HG03064 (cell line): ENCODE data around the gene RBPJ.
"Not testable (repeated sequence)": the region's sequence is repeated elsewhere in the genome, so short reads cannot be mapped to it uniquely, and the experiment has no call there.

Experiments used
- ATAC-seq: cut with Tn5 transposase; IDR thresholded peaks from one replicate; pipeline ENCODE4 v1.9.1; 2021; ENCODE audit warnings: low read depth; ENCODE audit not compliant: unreplicated experiment

The RBPJ gene

GRCh38 chr4:26331380-26331950, 10.7 kb downstream of the RBPJ start:
- no peak for ATAC-seq

- no peak for ATAC-seq
These were observed 13.6 kb downstream of the RBPJ start for GRCh38 chr4:26334366-26334765.

GRCh38 chr4:26337612-26338011, 16.8 kb downstream of the RBPJ start:
- ATAC-seq = no peak

GRCh38 chr4:26342328-26343037, 21.7 kb downstream of the RBPJ start:
- ATAC-seq = no peak

DNA sequence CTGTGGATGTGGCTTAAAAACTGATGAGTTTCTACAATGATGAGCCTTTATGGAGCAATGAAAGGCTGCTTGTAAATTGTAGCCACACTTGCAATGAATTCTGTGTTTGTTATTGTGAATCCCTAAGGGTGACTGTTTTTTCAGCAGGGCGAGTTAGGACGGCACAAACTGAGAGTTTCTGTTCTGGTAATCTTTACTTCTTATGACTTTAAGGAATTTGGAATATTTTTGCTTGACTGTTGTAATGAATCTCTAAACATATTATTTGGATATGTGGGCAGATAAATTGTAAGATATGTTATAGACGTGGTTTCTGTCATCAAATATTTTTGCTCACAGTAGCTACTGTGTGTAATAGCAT, 22.2 kb downstream of the RBPJ start:
- no peak for ATAC-seq

GRCh38 chr4:26344901-26345564, 24.2 kb downstream of the RBPJ start:
- no peak for ATAC-seq

DNA sequence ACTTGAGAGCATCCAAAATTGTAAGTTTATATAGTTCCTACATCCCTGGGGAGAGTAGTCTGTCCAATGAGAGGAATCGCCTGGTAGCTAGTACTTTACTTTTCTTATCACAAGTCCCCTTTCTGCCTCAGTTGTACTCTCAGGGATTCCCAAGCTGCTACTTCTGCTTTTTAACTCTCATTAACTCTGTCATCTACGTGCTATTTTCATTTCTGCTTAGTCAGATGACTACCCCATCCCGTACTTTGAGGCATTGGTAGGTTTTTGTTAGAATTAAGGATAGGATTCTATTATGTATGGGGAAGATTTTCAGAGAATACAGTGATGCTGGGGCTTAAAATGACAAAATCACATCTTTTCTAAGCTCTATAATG, 24.7 kb downstream of the RBPJ start:
- no peak for ATAC-seq

DNA sequence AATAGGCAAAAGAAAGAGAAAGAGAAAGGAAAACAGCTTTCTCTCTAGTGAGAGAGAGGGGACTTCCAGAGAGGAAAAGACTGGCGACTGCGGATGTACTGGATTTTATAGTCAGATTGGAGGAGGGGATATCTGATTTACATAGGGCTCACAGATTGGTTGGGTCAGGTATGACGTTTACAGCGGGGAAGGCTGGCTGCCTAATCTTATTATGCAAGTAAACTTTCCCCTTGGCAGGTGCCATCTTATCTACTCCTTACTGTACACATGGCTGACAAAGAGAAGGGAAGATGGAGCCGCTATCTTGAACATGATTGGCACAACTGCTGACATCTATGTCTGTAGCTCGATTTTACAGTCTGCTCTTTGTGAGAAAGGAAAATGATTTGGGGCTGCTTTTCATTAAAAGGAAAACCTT, 25.4 kb downstream of the RBPJ start:
- ATAC-seq = no peak

DNA sequence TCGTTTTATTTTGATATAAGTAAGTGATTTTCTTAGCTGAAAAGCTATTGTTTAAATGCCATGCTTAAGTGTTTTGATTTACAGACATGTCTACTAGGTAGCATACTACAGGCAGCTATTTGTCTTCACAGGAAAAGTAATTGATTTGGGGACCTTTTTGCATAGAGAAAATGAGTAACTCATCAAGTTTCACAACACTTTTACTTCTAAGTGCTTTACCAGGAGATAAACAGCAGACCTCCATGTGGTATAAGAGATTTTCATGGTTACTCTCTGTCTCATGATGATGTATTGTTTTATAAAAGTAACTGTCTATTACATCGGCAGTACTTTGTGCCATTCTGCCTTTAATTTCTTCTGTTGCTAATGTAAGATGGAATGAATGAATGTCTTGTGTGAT, 28.7 kb downstream of the RBPJ start:
- no peak for ATAC-seq

GRCh38 chr4:26351685-26352084, 30.9 kb downstream of the RBPJ start:
- no peak for ATAC-seq

DNA sequence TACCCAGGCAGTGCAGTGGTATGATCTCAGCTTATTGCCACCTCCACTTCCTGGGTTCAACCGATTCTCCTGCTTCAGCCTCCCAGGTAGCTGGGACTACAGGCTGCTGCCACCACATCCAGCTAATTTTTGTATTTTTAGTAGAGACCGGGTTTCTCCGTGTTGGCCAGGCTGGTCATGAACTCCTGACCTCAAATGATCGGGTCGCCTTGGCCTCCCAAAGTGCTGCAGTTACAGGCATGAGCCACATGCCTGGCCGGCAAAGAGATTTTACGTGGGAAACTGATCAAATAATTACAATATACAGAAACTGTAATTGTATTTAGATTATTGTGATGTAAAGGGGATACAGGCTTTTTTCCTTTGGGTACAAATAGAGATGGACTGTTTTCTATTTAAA, 33.7 kb downstream of the RBPJ start:
- ATAC-seq = no peak

DNA sequence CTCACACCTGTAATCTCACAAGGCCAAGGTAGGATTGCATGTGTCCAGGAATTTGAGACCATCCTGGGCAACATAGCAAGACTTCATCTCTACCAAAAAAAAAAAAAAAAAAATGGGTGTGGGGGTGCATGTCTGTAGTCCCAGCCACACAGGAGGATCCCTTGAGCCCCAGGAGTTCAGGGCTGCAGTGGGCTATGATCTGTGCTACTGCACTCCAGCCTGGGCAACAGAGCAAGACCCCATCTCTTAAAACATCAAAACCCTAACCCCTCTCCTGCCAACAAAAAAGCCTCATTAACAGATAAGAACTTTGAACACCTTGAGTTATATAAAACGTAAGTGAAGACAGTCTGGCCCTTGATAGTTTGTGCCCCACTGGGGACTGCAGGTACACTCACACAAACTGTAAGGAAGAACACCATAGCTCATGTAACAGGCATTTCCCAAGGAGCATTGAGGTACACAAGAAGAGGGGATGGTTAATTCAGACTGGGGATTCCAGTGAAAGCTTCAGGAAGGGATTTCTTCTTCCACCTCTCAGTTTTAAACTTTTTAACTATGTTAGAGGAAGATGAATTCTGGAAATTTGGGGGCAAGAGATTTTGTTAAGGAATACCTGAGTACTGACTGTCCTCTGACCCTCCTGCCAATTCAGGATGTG, 34.7 kb downstream of the RBPJ start:
- ATAC-seq = no peak

DNA sequence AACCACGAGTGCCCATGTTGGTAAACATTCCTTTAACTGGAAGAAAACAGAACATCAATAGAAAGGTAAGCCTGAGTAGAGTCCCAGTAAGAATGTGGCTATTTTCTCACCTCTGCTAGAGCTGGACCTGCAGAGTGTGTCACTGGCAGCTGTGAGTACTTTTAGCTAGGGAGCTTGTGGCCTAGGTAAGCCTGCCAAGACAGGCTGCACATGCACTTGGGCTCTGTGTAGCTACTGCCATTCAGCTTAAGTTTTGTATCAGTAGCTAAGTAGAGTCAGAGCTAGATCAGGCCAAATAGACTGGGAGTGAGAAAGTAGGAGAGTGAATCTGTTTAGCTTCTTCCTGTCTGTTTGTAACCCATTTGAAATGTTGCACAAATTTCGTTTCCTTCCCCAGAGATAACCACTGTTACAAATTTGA, 35.3 kb downstream of the RBPJ start:
- ATAC-seq = no peak

- not testable (repeated sequence) for ATAC-seq
These were observed 38.7 kb downstream of the RBPJ start for GRCh38 chr4:26359521-26359920.

DNA sequence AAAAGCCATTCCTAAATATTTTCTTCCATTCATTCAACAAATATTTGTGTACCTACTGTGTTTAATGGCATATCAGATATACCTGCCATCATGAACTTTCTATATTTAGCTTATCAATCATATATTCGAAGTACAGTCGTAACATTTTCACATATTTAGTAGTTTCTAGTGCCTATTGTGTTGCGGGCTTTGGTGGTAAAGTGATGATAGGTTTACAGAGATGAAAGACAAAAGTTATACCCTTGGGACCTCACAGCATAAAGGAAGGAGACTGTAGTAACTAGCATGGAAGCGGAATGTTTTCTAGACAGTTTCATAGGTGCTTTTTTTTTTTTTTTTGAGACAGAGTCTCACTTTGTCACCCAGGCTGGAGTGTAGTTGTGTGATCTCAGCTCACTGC, 39.5 kb downstream of the RBPJ start:
- ATAC-seq = no peak

DNA sequence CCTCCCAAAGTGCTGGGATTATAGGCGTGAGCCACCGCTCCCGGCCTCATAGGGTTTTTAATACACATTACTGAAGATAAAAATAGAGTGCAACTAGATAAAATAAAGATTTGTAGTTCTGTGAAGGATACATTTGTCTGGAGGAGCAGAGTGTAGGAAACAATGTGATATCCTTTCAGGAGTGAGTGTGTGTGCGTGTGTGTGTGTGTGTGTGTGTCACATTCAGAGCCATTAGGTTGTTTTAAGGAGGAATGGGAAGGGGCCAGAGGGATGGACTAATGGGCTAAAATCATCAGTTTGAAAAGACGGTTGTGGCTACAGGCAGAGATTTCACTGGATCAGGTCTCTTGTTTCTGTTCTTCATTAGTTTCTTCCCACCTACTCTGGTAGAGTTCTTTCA, 40.0 kb downstream of the RBPJ start:
- ATAC-seq = no peak

DNA sequence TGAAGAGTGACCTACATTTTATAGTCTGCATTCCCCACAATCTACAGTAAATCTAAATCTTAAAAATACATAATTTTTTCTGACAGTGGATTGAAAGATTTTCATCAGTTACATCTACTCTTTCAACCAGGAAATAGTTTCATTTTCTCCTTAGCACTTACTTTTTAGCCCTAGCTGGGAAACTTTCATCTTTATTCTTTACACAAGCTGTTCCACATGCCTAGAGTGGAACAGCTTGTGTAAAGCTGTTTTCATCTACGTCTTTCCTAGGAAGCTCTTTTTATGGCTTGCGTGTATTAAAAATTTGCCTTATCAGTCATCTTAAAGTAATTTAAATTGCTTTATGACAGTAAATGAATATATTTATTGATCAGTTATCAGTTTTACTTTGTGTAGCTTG, 40.5 kb downstream of the RBPJ start:
- ATAC-seq = no peak

GRCh38 chr4:26362745-26363439, 42.1 kb downstream of the RBPJ start:
- ATAC-seq = no peak

- ATAC-seq = peak; percentile 64
These were observed 44.8 kb downstream of the RBPJ start for GRCh38 chr4:26365537-26366150.

- ATAC-seq = no peak
These were observed 47.0 kb downstream of the RBPJ start for GRCh38 chr4:26367811-26368210.

DNA sequence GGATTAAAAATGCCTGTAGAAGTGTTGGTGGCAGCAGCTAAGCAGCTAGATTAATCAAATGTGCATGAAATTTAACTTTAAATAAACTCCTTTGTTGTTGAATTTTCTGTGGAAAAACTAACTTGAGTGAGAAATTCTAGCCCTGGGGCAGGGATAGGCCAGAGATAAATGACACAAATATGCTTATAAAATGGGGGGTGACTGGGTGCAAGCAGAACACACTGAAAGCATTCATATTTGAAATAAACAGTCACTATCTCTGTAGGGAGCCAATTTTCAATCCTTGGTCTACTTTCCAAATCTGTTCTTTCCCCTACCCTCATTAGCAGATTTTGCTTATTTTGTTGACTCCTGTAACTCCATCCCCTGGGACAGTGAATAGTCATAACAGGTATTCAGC, 47.9 kb downstream of the RBPJ start:
- no peak for ATAC-seq
